Osteocyte (in vitro differentiated cells): ENCODE measurements around the gene CDH22. TPM values are rescaled to one million over a fixed set of nuclear protein-coding genes. Genes with fewer than 3 reads are reported as not detected.

ENCODE experiments used
- DNase-seq: peaks from one replicate; pipeline ENCODE4 v3.0.0; 2021; ENCODE audit warnings: mixed read lengths; ENCODE audit not compliant: unreplicated experiment; ENCODE audit errors: extremely low spot score
- H3K27ac Mint-ChIP-seq: one replicate; pipeline ENCODE4 v1.8.0; 2021; ENCODE audit warnings: mild to moderate bottlenecking, mixed read lengths; ENCODE audit not compliant: unreplicated experiment
- H3K27me3 Mint-ChIP-seq: one replicate; pipeline ENCODE4 v1.8.0; 2021; ENCODE audit warnings: mixed read lengths; ENCODE audit not compliant: unreplicated experiment
- H3K36me3 Mint-ChIP-seq: one replicate; pipeline ENCODE4 v1.8.0; 2021; ENCODE audit warnings: mixed read lengths; ENCODE audit not compliant: unreplicated experiment
- H3K4me1 Mint-ChIP-seq: one replicate; pipeline ENCODE4 v1.8.0; 2021; ENCODE audit warnings: mixed read lengths; ENCODE audit not compliant: unreplicated experiment
- H3K4me3 Mint-ChIP-seq: one replicate; pipeline ENCODE4 v1.8.0; 2021; ENCODE audit warnings: mild to moderate bottlenecking, moderate library complexity, mixed read lengths; ENCODE audit not compliant: unreplicated experiment
- H3K9me3 Mint-ChIP-seq: one replicate; pipeline ENCODE4 v1.8.0; 2021; ENCODE audit warnings: mixed read lengths; ENCODE audit not compliant: unreplicated experiment
- total RNA-seq: library from RNA; stranded (reverse); gene quantifications from 2 replicates; pipeline ENCODE4 v1.2.1, GENCODE V29; 2021
- TF ChIP-seq, protein P1 (sequence below): fragments of 200-600 bp; sonication (generic); IDR thresholded peaks from 2 replicates; pipeline ENCODE4 v1.5.0; 2021; ENCODE audit warnings: antibody characterized with exemption, mild to moderate bottlenecking, moderate library complexity

Gene CDH22
- total RNA-seq, 1 donor from 2014 or later, result not detected

DNA sequence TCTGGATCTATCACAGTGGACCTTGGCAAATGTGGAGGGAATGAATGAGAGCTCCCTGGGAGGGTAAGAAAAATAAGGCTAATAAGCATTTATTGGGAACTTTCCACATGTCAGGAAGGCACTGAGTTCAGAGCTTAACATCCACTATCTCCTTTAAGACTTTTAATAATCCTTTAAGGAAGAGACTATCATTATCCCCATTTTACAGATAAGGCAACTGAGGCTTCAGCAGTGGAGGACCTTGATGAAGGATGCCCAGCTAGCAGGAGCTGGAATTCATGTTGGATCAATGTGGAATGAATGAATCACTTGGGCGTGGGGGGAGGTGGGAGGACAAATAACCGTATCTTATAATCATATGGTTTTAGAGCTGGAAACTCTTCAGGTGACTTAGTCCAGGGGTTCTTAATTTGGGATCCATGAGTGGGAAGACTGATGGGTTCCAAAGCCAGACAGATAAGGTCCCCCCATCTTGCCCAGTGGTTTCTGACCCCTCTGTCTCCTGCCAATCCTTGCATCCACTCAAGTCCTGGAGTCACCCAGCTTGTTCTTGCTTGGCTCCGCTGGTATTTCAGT is 135.2 kb downstream of the CDH22 start:
- TF ChIP-seq, protein P1, sequence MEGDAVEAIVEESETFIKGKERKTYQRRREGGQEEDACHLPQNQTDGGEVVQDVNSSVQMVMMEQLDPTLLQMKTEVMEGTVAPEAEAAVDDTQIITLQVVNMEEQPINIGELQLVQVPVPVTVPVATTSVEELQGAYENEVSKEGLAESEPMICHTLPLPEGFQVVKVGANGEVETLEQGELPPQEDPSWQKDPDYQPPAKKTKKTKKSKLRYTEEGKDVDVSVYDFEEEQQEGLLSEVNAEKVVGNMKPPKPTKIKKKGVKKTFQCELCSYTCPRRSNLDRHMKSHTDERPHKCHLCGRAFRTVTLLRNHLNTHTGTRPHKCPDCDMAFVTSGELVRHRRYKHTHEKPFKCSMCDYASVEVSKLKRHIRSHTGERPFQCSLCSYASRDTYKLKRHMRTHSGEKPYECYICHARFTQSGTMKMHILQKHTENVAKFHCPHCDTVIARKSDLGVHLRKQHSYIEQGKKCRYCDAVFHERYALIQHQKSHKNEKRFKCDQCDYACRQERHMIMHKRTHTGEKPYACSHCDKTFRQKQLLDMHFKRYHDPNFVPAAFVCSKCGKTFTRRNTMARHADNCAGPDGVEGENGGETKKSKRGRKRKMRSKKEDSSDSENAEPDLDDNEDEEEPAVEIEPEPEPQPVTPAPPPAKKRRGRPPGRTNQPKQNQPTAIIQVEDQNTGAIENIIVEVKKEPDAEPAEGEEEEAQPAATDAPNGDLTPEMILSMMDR, result no peak
- H3K4me1 Mint-ChIP-seq, result peaks cover 2% of the 10 kb centered on the region
- no peaks in the 10 kb centered on the region for H3K36me3 Mint-ChIP-seq
- H3K9me3 Mint-ChIP-seq, result no peaks in the 10 kb centered on the region
- no peak overlapping the region for H3K4me3 Mint-ChIP-seq
- peaks cover 46% of the 10 kb centered on the region for H3K27me3 Mint-ChIP-seq
- DNase-seq, result no peak
- no peak overlapping the region for H3K27ac Mint-ChIP-seq

DNA sequence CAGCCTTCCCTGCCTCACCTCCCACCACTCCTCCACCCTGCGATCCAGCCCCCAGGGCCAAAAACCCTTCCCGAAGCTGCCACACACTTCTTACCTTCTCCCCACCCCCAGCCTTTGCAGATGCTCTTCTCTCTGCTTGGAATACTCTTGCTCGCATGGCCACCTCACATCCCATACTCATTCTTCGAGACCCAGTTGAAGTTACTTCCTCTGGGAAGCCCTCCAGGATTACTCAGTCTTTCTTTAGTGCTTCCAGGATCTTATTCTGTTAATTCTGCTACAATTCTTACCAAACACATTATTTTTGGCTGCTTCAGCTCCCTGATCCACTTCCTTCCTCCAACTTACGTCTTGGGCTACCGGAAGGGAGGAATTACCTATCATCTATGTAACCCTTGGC is 135.8 kb downstream of the CDH22 start:
- TF ChIP-seq, protein P1, result no peak
- peaks cover 2% of the 10 kb centered on the region for H3K4me1 Mint-ChIP-seq
- no peaks in the 10 kb centered on the region for H3K36me3 Mint-ChIP-seq
- H3K27ac Mint-ChIP-seq, result no peak overlapping the region
- no peaks in the 10 kb centered on the region for H3K9me3 Mint-ChIP-seq
- H3K27me3 Mint-ChIP-seq, result peaks cover 46% of the 10 kb centered on the region
- no peak for DNase-seq
- no peak overlapping the region for H3K4me3 Mint-ChIP-seq

DNA sequence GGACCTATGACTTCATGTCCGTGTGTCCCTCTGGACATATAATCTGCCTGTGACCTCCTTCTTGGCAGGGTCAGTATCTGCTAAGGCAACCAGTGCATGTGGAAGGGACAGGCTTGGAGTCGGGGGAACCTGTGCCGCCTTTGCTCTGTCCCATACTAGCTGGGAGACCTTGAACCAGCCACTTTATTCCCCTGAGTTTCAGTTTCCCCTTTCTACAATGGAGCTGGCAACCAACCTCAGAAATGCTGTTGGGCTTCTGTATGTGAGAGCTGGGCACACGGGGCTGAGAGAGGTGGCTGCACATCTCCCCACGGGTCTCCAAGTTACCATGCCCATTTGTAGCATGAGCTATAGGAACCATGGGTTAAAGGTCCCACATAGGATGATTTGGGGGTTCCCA is 136.4 kb downstream of the CDH22 start:
- Mint-ChIP-seq H3K4me1 (peaks cover 2% of the 10 kb centered on the region), H3K27me3 (peaks cover 46% of the 10 kb centered on the region), H3K27ac (no peak overlapping the region), H3K36me3 (no peaks in the 10 kb centered on the region), H3K4me3 (no peak overlapping the region), H3K9me3 (no peaks in the 10 kb centered on the region)
- DNase-seq, result no peak
- TF ChIP-seq, protein P1, result no peak

DNA sequence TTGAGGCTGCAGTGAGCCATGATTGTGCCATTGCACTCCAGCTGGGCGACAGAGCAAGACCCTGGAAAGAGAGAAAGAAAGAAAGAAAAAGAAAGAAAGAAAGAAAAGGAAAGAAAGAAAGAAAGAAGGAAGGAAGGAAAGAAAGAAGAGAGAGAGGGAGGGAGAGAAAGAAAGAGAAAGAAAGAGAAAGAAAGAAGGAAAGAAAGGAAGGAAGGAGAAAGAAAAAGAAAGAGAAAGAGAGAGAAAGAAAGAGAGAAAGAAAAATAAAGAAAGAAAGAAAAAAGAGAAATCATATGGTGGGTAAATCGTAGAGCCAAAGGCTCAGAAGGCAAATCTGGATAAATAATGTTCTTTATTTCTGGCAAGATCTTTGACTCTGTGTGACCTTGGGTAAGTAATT is 136.8 kb downstream of the CDH22 start:
- H3K4me3 Mint-ChIP-seq, result no peak overlapping the region
- no peaks in the 10 kb centered on the region for H3K36me3 Mint-ChIP-seq
- no peaks in the 10 kb centered on the region for H3K9me3 Mint-ChIP-seq
- no peak for DNase-seq
- peaks cover 2% of the 10 kb centered on the region for H3K4me1 Mint-ChIP-seq
- TF ChIP-seq, protein P1, result no peak
- H3K27ac Mint-ChIP-seq, result no peak overlapping the region
- H3K27me3 Mint-ChIP-seq, result peaks cover 43% of the 10 kb centered on the region

DNA sequence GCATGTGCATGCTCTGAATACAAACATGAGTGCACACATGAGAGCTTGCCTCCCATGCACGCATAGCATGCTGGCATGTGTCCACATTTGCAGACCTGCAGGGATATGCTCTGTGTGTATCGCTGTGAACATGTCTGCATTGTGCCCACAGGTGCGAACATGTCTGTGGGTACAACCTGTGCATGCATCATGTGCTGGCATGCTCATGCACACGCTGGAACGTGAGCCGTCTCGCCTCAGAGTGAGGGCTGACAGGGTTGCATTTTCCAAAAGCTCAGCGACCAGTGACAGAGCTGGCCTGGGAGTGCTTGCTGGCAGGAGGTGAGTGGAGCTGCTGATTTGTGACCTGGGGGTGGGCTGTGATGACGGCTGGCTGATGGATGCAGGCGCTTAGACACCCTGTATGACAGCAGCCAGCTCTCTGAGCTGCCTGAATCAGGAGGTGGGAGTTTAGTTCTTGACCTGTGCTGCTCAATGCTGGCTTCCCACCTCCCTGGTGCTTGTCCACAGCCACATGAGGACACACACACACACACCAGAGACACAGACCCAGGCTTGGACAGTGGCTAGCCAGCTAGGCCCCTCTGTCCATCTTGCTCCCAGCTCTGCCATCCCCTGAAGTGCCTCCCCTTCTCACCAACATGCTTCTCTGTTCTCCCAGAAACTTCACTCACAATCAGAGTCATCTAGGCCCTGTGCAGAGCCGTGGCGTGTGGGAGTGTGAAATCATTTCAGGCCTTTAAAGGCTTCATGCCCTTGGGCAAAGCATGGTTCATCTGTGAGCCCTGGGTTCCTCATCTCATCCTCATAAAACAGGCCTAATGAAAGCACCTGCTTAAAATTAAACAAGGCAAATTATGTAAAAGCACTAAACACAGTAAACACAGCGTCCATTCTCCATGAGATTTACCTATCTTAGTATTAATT is 138.8 kb downstream of the CDH22 start:
- Mint-ChIP-seq H3K27me3 (peaks cover 32% of the 10 kb centered on the region), H3K4me1 (no peaks in the 10 kb centered on the region), H3K9me3 (no peaks in the 10 kb centered on the region), H3K36me3 (no peaks in the 10 kb centered on the region), H3K27ac (no peak overlapping the region), H3K4me3 (no peak overlapping the region)
- DNase-seq, result no peak
- TF ChIP-seq, protein P1, result no peak
